Measurements from ENCODE around the gene ACKR2.

Gene ACKR2

GRCh38 chr3:42838571-42838970, 29.3 kb downstream of the ACKR2 start:
- no peaks in the 10 kb centered on the region for H3K9me3 ChIP-seq (ENCODE audit: control insufficient read depth, low read length)
- H3K4me1 ChIP-seq (ENCODE audit: control insufficient read depth, insufficient read depth, low read length) = peaks cover 5% of the 10 kb centered on the region
- H3K27me3 ChIP-seq (ENCODE audit: control insufficient read depth, insufficient read depth, low read length) = no peaks in the 10 kb centered on the region
- H3K4me3 ChIP-seq (ENCODE audit: low read length) = no peak overlapping the region
- H3K36me3 ChIP-seq (ENCODE audit: control insufficient read depth, insufficient read depth, low read length) = no peaks in the 10 kb centered on the region
- H3K9ac ChIP-seq (ENCODE audit: low read length) = no peak overlapping the region

GRCh38 chr3:42839616-42840015, 30.4 kb downstream of the ACKR2 start:
- Histone ChIP-seq H3K9me3 (ENCODE audit: control insufficient read depth, low read length) (no peaks in the 10 kb centered on the region), H3K4me3 (ENCODE audit: low read length) (no peak overlapping the region), H3K36me3 (ENCODE audit: control insufficient read depth, insufficient read depth, low read length) (no peaks in the 10 kb centered on the region), H3K4me1 (ENCODE audit: control insufficient read depth, insufficient read depth, low read length) (peaks cover 12% of the 10 kb centered on the region), H3K27me3 (ENCODE audit: control insufficient read depth, insufficient read depth, low read length) (no peaks in the 10 kb centered on the region), H3K9ac (ENCODE audit: low read length) (no peak overlapping the region)

GRCh38 chr3:42841332-42841731, 32.1 kb downstream of the ACKR2 start:
- Histone ChIP-seq H3K9ac (ENCODE audit: low read length) (no peak overlapping the region), H3K4me3 (ENCODE audit: low read length) (no peak overlapping the region), H3K36me3 (ENCODE audit: control insufficient read depth, insufficient read depth, low read length) (no peaks in the 10 kb centered on the region), H3K27me3 (ENCODE audit: control insufficient read depth, insufficient read depth, low read length) (no peaks in the 10 kb centered on the region), H3K9me3 (ENCODE audit: control insufficient read depth, low read length) (no peaks in the 10 kb centered on the region), H3K4me1 (ENCODE audit: control insufficient read depth, insufficient read depth, low read length) (peaks cover 12% of the 10 kb centered on the region)

- Histone ChIP-seq H3K4me1 (ENCODE audit: control insufficient read depth, insufficient read depth, low read length) (peaks cover 23% of the 10 kb centered on the region), H3K9me3 (ENCODE audit: control insufficient read depth, low read length) (no peaks in the 10 kb centered on the region), H3K27me3 (ENCODE audit: control insufficient read depth, insufficient read depth, low read length) (no peaks in the 10 kb centered on the region), H3K4me3 (ENCODE audit: low read length) (no peak overlapping the region), H3K9ac (ENCODE audit: low read length) (no peak overlapping the region), H3K36me3 (ENCODE audit: control insufficient read depth, insufficient read depth, low read length) (no peaks in the 10 kb centered on the region)
Observed at GRCh38 chr3:42843713-42844411, 34.6 kb downstream of the ACKR2 start.

- Histone ChIP-seq H3K9ac (ENCODE audit: low read length) (no peak overlapping the region), H3K4me1 (ENCODE audit: control insufficient read depth, insufficient read depth, low read length) (peaks cover 23% of the 10 kb centered on the region), H3K36me3 (ENCODE audit: control insufficient read depth, insufficient read depth, low read length) (no peaks in the 10 kb centered on the region), H3K9me3 (ENCODE audit: control insufficient read depth, low read length) (no peaks in the 10 kb centered on the region), H3K4me3 (ENCODE audit: low read length) (no peak overlapping the region), H3K27me3 (ENCODE audit: control insufficient read depth, insufficient read depth, low read length) (no peaks in the 10 kb centered on the region)
Observed at GRCh38 chr3:42844412-42844713, 35.1 kb downstream of the ACKR2 start.

- Histone ChIP-seq H3K36me3 (ENCODE audit: control insufficient read depth, insufficient read depth, low read length) (no peaks in the 10 kb centered on the region), H3K9me3 (ENCODE audit: control insufficient read depth, low read length) (no peaks in the 10 kb centered on the region), H3K9ac (ENCODE audit: low read length) (no peak overlapping the region), H3K27me3 (ENCODE audit: control insufficient read depth, insufficient read depth, low read length) (no peaks in the 10 kb centered on the region), H3K4me1 (ENCODE audit: control insufficient read depth, insufficient read depth, low read length) (peaks cover 23% of the 10 kb centered on the region), H3K4me3 (ENCODE audit: low read length) (no peak overlapping the region)
Observed at GRCh38 chr3:42844815-42845214, 35.6 kb downstream of the ACKR2 start.

- no peaks in the 10 kb centered on the region for H3K27me3 ChIP-seq (ENCODE audit: control insufficient read depth, insufficient read depth, low read length)
- no peaks in the 10 kb centered on the region for H3K9me3 ChIP-seq (ENCODE audit: control insufficient read depth, low read length)
- H3K9ac ChIP-seq (ENCODE audit: low read length) = no peak overlapping the region
- peaks cover 23% of the 10 kb centered on the region for H3K4me1 ChIP-seq (ENCODE audit: control insufficient read depth, insufficient read depth, low read length)
- H3K36me3 ChIP-seq (ENCODE audit: control insufficient read depth, insufficient read depth, low read length) = no peaks in the 10 kb centered on the region
- no peak overlapping the region for H3K4me3 ChIP-seq (ENCODE audit: low read length)
Observed at GRCh38 chr3:42846685-42847522, 37.7 kb downstream of the ACKR2 start.

GRCh38 chr3:42847731-42848130, 38.5 kb downstream of the ACKR2 start:
- Histone ChIP-seq H3K27me3 (ENCODE audit: control insufficient read depth, insufficient read depth, low read length) (no peaks in the 10 kb centered on the region), H3K4me3 (ENCODE audit: low read length) (no peak overlapping the region), H3K9ac (ENCODE audit: low read length) (no peak overlapping the region), H3K36me3 (ENCODE audit: control insufficient read depth, insufficient read depth, low read length) (no peaks in the 10 kb centered on the region), H3K9me3 (ENCODE audit: control insufficient read depth, low read length) (no peaks in the 10 kb centered on the region), H3K4me1 (ENCODE audit: control insufficient read depth, insufficient read depth, low read length) (peaks cover 31% of the 10 kb centered on the region)

GRCh38 chr3:42849017-42849416, 39.8 kb downstream of the ACKR2 start:
- no peaks in the 10 kb centered on the region for H3K27me3 ChIP-seq (ENCODE audit: control insufficient read depth, insufficient read depth, low read length)
- no peaks in the 10 kb centered on the region for H3K36me3 ChIP-seq (ENCODE audit: control insufficient read depth, insufficient read depth, low read length)
- H3K9ac ChIP-seq (ENCODE audit: low read length) = no peak overlapping the region
- H3K9me3 ChIP-seq (ENCODE audit: control insufficient read depth, low read length) = no peaks in the 10 kb centered on the region
- peaks cover 22% of the 10 kb centered on the region for H3K4me1 ChIP-seq (ENCODE audit: control insufficient read depth, insufficient read depth, low read length)
- no peak overlapping the region for H3K4me3 ChIP-seq (ENCODE audit: low read length)

GRCh38 chr3:42850263-42850662, 41.0 kb downstream of the ACKR2 start:
- Histone ChIP-seq H3K36me3 (ENCODE audit: control insufficient read depth, insufficient read depth, low read length) (no peaks in the 10 kb centered on the region), H3K4me3 (ENCODE audit: low read length) (no peak overlapping the region), H3K9me3 (ENCODE audit: control insufficient read depth, low read length) (no peaks in the 10 kb centered on the region), H3K9ac (ENCODE audit: low read length) (no peak overlapping the region), H3K4me1 (ENCODE audit: control insufficient read depth, insufficient read depth, low read length) (peaks cover 23% of the 10 kb centered on the region), H3K27me3 (ENCODE audit: control insufficient read depth, insufficient read depth, low read length) (no peaks in the 10 kb centered on the region)

GRCh38 chr3:42851228-42851834, 42.1 kb downstream of the ACKR2 start:
- H3K9ac ChIP-seq (ENCODE audit: low read length) = no peak overlapping the region
- H3K4me1 ChIP-seq (ENCODE audit: control insufficient read depth, insufficient read depth, low read length) = peaks cover 32% of the 10 kb centered on the region
- H3K9me3 ChIP-seq (ENCODE audit: control insufficient read depth, low read length) = no peaks in the 10 kb centered on the region
- no peaks in the 10 kb centered on the region for H3K27me3 ChIP-seq (ENCODE audit: control insufficient read depth, insufficient read depth, low read length)
- no peaks in the 10 kb centered on the region for H3K36me3 ChIP-seq (ENCODE audit: control insufficient read depth, insufficient read depth, low read length)
- no peak overlapping the region for H3K4me3 ChIP-seq (ENCODE audit: low read length)

- no peak overlapping the region for H3K9ac ChIP-seq (ENCODE audit: low read length)
- no peak overlapping the region for H3K4me3 ChIP-seq (ENCODE audit: low read length)
- H3K9me3 ChIP-seq (ENCODE audit: control insufficient read depth, low read length) = no peaks in the 10 kb centered on the region
- H3K4me1 ChIP-seq (ENCODE audit: control insufficient read depth, insufficient read depth, low read length) = peaks cover 26% of the 10 kb centered on the region
- no peaks in the 10 kb centered on the region for H3K36me3 ChIP-seq (ENCODE audit: control insufficient read depth, insufficient read depth, low read length)
- no peaks in the 10 kb centered on the region for H3K27me3 ChIP-seq (ENCODE audit: control insufficient read depth, insufficient read depth, low read length)
Observed at GRCh38 chr3:42852441-42852840, 43.2 kb downstream of the ACKR2 start.

All from mucosa of stomach (tissue), 1 donor.